ENCODE results near the gene PRSS50. TPM values are rescaled to one million over a fixed set of nuclear protein-coding genes. Genes with fewer than 3 reads are reported as not detected.

Gene PRSS50
- total RNA-seq, 1 donor from 2014 or later: 1.2 TPM

DNA sequence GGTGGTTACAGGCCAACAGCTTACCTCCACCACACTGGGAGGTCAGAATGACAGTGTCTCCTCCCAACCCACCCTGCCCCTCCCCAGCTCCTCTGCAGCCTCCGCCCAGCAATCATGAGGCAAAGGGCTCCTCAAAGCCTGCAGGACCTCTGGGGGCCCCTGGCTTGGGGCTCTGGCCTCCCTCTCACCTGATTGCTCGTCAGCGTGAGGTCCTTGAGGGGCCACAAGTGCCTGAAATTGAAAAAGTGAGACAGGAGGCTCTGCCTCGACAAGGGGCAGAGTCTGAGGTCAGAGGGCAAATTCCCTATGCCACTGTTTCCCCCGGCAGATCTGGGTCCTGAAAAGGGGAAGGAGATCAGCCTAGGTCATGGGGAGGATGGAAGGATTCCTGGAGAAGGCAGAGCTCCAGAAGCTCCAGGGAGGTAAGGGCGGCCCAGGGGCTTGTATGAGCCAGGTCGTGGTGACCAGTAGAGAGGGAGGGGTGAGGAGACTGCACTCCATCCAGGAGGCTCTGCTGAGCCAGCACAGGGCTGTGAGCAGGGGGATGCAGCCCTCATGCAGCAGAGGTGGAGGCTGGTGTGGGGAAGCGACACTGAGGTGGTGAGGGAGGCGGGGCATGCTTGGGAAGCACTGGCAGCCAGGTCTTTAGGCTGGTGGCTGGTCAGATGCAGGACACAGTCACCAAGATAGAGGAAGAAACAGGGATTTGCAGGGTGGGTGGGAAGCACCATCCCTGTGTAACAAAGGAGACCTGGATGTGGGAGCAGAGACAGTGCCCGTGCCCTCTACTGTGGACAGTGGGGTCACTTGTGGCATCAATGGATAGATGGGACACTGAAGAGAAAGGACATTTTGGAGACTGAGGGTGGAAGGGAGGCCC lies 44.3 kb downstream of the PRSS50 start:
- Mint-ChIP-seq H3K9me3 (no peaks in the 10 kb centered on the region), H3K27me3 (no peaks in the 10 kb centered on the region), H3K36me3 (no peaks in the 10 kb centered on the region), H3K27ac (peak overlapping the region; percentile 26), H3K4me3 (no peak overlapping the region), H3K4me1 (ENCODE audit: unreplicated experiment) (no peaks in the 10 kb centered on the region)
- TF ChIP-seq, protein P1, sequence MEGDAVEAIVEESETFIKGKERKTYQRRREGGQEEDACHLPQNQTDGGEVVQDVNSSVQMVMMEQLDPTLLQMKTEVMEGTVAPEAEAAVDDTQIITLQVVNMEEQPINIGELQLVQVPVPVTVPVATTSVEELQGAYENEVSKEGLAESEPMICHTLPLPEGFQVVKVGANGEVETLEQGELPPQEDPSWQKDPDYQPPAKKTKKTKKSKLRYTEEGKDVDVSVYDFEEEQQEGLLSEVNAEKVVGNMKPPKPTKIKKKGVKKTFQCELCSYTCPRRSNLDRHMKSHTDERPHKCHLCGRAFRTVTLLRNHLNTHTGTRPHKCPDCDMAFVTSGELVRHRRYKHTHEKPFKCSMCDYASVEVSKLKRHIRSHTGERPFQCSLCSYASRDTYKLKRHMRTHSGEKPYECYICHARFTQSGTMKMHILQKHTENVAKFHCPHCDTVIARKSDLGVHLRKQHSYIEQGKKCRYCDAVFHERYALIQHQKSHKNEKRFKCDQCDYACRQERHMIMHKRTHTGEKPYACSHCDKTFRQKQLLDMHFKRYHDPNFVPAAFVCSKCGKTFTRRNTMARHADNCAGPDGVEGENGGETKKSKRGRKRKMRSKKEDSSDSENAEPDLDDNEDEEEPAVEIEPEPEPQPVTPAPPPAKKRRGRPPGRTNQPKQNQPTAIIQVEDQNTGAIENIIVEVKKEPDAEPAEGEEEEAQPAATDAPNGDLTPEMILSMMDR (conservative IDR thresholded peaks at IDR 0.05): no peak
- no peak for DNase-seq (ENCODE audit: extremely low spot score, unreplicated experiment)

DNA sequence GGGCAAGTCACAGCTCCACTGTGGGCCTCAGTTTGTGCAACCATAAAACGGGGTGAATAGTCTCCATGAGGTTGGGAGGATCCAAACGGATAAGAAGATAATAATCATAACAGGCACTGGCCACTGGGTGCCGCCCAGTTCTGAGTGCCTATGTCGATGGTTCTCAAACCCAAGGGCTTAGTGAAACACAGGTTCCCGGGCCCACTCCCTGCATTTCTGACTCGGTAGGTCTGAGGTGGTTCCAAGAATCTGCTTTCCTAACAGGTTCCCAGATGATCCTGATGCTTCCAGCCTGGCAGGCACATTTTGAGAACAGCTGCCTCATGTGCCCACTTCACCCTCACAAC lies 45.3 kb downstream of the PRSS50 start:
- TF ChIP-seq, protein P1 (conservative IDR thresholded peaks at IDR 0.05): no peak
- no peak overlapping the region for H3K27ac Mint-ChIP-seq
- DNase-seq (ENCODE audit: extremely low spot score, unreplicated experiment): no peak
- H3K4me3 Mint-ChIP-seq: no peak overlapping the region
- no peaks in the 10 kb centered on the region for H3K27me3 Mint-ChIP-seq
- no peaks in the 10 kb centered on the region for H3K4me1 Mint-ChIP-seq (ENCODE audit: unreplicated experiment)
- no peaks in the 10 kb centered on the region for H3K36me3 Mint-ChIP-seq
- no peaks in the 10 kb centered on the region for H3K9me3 Mint-ChIP-seq

DNA sequence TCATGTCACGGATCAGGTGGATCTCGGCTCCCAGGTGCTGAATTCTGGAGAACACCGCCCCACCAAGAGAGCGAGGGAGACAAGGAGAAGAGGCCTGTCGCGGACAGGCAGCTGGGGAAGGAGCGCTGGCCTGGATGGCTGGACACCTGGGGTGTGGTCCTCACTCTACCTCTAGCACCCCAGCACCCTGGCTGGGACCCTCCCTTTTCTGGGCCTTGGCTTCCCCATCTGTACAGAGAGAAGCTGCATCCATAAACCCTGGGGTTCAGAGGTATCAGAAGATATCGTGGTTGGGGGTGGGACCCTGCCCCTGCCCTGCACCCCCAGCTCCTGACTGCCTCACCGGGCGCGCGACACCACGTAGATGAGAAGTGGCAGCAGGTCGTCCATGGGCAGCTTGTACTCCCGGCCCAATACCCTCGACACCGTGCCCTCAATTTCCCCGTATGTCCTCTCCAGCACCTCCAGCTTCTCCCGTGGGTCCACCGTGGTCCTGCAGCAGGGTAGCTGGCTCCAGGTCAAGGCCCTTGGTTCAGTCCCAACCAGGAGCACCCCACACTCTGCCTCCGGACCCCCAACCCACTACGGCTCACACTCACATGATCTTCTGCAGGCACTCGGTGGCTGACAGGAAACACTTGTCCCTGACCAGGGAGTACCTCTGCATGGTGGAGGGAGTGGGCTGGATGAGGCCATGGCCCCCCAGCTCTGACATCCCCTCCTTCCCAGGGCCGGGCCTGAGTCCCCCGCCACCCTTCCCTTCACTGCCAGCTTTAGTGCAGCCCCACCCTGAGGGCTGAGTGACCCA lies 45.9 kb downstream of the PRSS50 start:
- H3K27me3 Mint-ChIP-seq: no peaks in the 10 kb centered on the region

DNA sequence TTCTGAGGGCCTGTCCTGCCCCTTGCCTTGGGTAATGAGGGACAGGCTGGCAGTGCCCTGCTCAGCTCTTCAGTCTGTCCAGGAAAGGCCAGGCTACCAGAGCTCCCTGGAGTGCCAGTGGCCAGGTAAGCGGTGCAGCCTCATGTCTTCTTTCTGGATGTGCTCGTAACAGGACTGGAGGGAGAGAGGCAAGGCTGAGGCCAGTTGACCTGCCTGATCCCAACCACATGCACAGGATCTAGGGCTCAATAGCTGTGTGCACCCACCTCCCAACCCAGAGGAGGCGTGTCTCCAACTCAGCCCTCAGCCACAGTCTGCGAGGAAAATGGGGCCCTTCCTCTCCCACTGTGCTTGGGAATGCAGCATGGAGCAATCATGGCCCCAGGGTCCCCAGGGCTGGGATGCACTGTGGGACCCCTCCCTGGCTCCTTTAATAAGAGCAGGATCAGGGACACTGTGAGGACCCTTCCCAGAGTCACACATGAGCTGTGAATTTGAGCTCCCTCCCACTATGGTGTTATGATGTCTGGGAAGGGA lies 46.7 kb downstream of the PRSS50 start:
- Mint-ChIP-seq H3K27me3 (peaks cover 1% of the 10 kb centered on the region), H3K36me3 (no peaks in the 10 kb centered on the region), H3K4me1 (ENCODE audit: unreplicated experiment) (no peaks in the 10 kb centered on the region), H3K4me3 (no peak overlapping the region), H3K27ac (no peak overlapping the region), H3K9me3 (no peaks in the 10 kb centered on the region)
- TF ChIP-seq, protein P1 (conservative IDR thresholded peaks at IDR 0.05): no peak
- DNase-seq (ENCODE audit: extremely low spot score, unreplicated experiment): no peak

More for the DNA sequence above, 45.9 kb downstream of the PRSS50 start:
- no peaks in the 10 kb centered on the region for H3K9me3 Mint-ChIP-seq
- no peak for DNase-seq (ENCODE audit: extremely low spot score, unreplicated experiment)
- TF ChIP-seq, protein P1 (conservative IDR thresholded peaks at IDR 0.05): no peak
- no peak overlapping the region for H3K27ac Mint-ChIP-seq
- H3K4me3 Mint-ChIP-seq: no peak overlapping the region
- H3K36me3 Mint-ChIP-seq: no peaks in the 10 kb centered on the region
- H3K4me1 Mint-ChIP-seq (ENCODE audit: unreplicated experiment): no peaks in the 10 kb centered on the region

DNA sequence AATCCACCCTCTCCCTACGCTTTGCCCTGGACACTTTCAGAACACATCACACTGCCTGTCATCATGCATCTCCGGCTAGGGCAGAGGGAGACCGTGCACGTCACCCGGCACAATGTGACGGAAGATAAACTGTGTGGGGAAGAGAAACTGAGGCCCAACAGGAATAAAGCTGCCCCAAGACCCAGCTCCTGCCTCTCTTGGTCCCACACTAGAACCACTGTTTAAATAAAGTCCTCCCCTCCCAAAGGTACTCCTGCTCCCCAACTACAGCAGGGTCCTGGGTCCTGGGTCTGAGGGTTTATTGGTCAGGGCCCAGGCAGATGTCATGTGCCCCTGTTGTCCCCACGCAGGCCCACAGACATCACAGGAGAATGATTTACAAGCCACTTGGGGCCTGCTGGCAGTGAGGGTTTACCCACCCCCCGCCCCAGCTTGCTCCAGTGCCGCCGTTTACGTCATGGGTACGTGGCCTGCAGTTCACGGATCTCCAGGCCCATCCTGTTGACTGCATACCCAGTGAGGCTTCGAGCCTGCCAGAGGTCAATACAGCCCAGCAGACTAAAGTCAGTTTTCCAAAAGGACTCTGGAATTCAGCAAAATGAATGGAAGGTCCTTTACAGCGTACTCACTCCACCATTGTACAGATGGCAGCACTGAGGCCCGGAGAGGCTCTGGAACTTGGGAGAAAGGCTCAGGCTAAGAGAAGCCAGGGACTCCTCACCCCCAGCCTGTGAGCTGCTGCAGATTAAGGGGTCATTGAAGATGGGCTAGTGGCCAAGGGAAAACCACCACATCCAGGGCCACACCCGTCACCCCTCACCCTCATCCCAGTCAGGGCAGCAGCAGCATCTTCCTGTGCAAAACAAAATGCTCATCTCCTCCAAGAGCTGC lies 47.4 kb downstream of the PRSS50 start:
- Mint-ChIP-seq H3K9me3 (no peaks in the 10 kb centered on the region), H3K36me3 (no peaks in the 10 kb centered on the region), H3K27me3 (peaks cover 3% of the 10 kb centered on the region), H3K4me3 (no peak overlapping the region), H3K27ac (no peak overlapping the region), H3K4me1 (ENCODE audit: unreplicated experiment) (no peaks in the 10 kb centered on the region)
- TF ChIP-seq, protein P1 (conservative IDR thresholded peaks at IDR 0.05): no peak
- DNase-seq (ENCODE audit: extremely low spot score, unreplicated experiment): no peak

Measured in type B pancreatic cell (in vitro differentiated cells).